ENCODE results near the gene POLR1A. TPM values are rescaled to one million over a fixed set of nuclear protein-coding genes. Genes with fewer than 3 reads are reported as not detected.

The POLR1A gene
- total RNA-seq, 4 donors from 2014 or later = 15.3 to 22.3 (median 19.8) TPM

- Histone ChIP-seq H3K36me3 (peaks cover 0 to 100% (median 2%) of the 10 kb centered on the region in 3 donors), H3K27ac (no peak overlapping the region), H3K9me3 (no peaks in the 10 kb centered on the region), H3K4me1 (peaks cover 0 to 6% (median 0%) of the 10 kb centered on the region in 4 donors), H3K4me3 (no peak overlapping the region), H3K27me3 (no peaks in the 10 kb centered on the region)
- DNase-seq (ENCODE audit: low spot score in 2 of 2) = no peak
- TF ChIP-seq CTCF (IDR thresholded peaks at IDR 0.05) (no peak), POLR2A (IDR thresholded peaks at IDR 0.05) (no peak), EP300 (IDR thresholded peaks at IDR 0.05) (no peak)
- WGBS, 2 donors = 95 to 100% methylated on average over 1 of the region's 1 CpG
These were observed 56.2 kb downstream of the POLR1A start for GRCh38 chr2:86049529-86049928.

- WGBS, 2 donors = 88 to 90% methylated on average over 11 of the region's 11 CpGs
- no peak overlapping the region for H3K27ac ChIP-seq
- TF ChIP-seq EP300 (IDR thresholded peaks at IDR 0.05) (no peak), CTCF (IDR thresholded peaks at IDR 0.05) (no peak), POLR2A (IDR thresholded peaks at IDR 0.05) (no peak)
- H3K4me1 ChIP-seq = peaks cover 0 to under 1% (median 0%) of the 10 kb centered on the region in 4 donors
- peaks cover 0 to 100% (median 2%) of the 10 kb centered on the region in 3 donors for H3K36me3 ChIP-seq
- H3K9me3 ChIP-seq = no peaks in the 10 kb centered on the region
- no peak overlapping the region for H3K4me3 ChIP-seq
- H3K27me3 ChIP-seq = no peaks in the 10 kb centered on the region
- DNase-seq (ENCODE audit: low spot score in 2 of 2) = no peak
These were observed 56.8 kb downstream of the POLR1A start for GRCh38 chr2:86048888-86049287.

DNA sequence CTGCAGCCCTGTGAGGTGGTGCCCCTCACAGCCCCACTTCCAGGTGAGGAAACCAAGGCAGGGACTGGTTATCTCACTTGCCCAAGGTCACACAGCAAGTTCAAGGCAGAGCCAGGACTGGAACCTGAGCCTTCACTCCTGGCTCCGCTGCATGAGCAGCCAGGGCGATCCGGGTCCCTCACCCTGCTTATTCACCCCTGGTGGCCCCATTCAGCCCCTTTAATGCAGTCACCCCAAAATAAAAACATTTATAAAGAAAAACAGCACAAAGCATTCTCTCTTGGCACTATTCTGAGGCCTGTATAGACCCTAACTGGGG is 57.3 kb downstream of the POLR1A start:
- H3K9me3 ChIP-seq = no peaks in the 10 kb centered on the region
- H3K27me3 ChIP-seq = no peaks in the 10 kb centered on the region
- H3K4me1 ChIP-seq = no peaks in the 10 kb centered on the region
- no peak overlapping the region for H3K27ac ChIP-seq
- WGBS, 2 donors = 93 to 94% methylated on average over 3 of the region's 3 CpGs
- H3K36me3 ChIP-seq = peaks cover 0 to 100% (median 2%) of the 10 kb centered on the region in 3 donors
- H3K4me3 ChIP-seq = no peak overlapping the region
- TF ChIP-seq CTCF (IDR thresholded peaks at IDR 0.05) (no peak), POLR2A (IDR thresholded peaks at IDR 0.05) (no peak), EP300 (IDR thresholded peaks at IDR 0.05) (no peak)
- DNase-seq (ENCODE audit: low spot score in 2 of 2) = no peak

GRCh38 chr2:86047575-86048382 is 57.9 kb downstream of the POLR1A start:
- WGBS, 2 donors = 89 to 92% methylated on average over 8 of the region's 8 CpGs

More at GRCh38 chr2:86047575-86048382, 57.9 kb downstream of the POLR1A start:
- TF ChIP-seq POLR2A (IDR thresholded peaks at IDR 0.05) (no peak), EP300 (IDR thresholded peaks at IDR 0.05) (no peak), CTCF (IDR thresholded peaks at IDR 0.05) (no peak)
- Histone ChIP-seq H3K9me3 (no peaks in the 10 kb centered on the region), H3K36me3 (peaks cover under 1 to 100% (median 2%) of the 10 kb centered on the region in 3 donors), H3K4me3 (no peak overlapping the region), H3K4me1 (no peaks in the 10 kb centered on the region), H3K27me3 (no peaks in the 10 kb centered on the region), H3K27ac (no peak overlapping the region)
- no peak for DNase-seq (ENCODE audit: low spot score in 2 of 2)

Measured in tibial nerve (tissue), 4 donors.